Measurements from ENCODE around the gene SVIL. TPM values are rescaled to one million over a fixed set of nuclear protein-coding genes. Genes with fewer than 3 reads are reported as not detected.
A peak's percentile ranks its signal among the peaks of the same experiment; 100 is the strongest.

SVIL gene
- total and polyA plus RNA-seq, 2 of the 13 experiments (the other 11 are each of a cell fraction or from before 2014, with no cell fraction given): 3.9 to 12.1 TPM

DNA sequence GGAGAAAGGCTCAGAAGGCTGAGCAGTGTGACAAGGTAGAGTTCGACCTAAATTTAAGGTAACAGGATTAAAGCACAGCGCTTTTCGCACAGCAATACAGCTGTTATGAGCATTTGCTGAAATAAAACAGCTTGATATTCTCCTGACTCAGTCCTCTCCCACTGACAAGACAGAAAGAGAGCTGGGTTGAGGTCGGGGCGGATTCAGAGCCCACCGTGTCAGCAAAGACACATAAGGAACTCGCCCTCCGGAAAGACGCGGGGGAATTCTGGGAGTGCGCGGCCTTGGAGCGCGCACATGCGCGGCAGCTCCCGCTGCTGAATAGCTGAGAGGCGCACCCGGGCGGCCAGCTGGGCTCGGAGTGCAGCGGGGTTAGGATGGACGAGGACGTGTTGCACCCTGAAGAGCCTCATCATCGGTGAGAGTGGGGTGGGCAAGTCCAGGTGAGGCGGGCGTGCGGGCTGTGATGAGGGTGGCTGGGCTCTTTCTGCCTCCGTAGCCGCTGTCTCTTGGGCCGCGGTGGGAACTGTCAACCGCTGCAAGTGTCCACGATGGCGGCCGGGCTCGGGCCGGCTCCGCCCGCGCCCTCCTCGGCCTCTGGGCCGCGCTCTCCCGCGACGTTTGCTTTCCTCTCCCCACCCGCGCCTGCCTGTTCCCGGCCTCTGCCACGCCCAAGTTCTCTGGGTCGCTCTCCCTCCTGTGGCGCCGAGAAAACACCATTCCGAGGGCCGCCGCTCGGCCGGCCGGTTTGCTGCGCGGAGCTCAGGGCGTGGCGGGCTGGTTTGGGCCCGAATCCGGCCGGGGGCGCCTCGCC lies 225.3 kb downstream of the SVIL start (continued):
- TF ChIP-seq, protein P1, sequence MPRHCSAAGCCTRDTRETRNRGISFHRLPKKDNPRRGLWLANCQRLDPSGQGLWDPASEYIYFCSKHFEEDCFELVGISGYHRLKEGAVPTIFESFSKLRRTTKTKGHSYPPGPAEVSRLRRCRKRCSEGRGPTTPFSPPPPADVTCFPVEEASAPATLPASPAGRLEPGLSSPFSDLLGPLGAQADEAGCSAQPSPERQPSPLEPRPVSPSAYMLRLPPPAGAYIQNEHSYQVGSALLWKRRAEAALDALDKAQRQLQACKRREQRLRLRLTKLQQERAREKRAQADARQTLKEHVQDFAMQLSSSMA (CRISPR knock-in tag; IDR thresholded peaks at IDR 0.05): no peak
- TF ChIP-seq PHB2 (IDR thresholded peaks at IDR 0.05; ENCODE audit: partially characterized antibody) (no peak), IKZF4 (CRISPR knock-in tag; IDR thresholded peaks at IDR 0.05; ENCODE audit: borderline replicate concordance, low read depth, not compliant biosample characterization) (peak; percentile 51), ZNF883 (CRISPR knock-in tag; IDR thresholded peaks at IDR 0.05; ENCODE audit: not compliant biosample characterization) (peak; percentile 38), ZNF777 (CRISPR knock-in tag; IDR thresholded peaks at IDR 0.05) (peak; percentile 58; the same call in 1 of the 2 replicates), ZNF275 (CRISPR knock-in tag; IDR thresholded peaks at IDR 0.05; ENCODE audit: borderline replicate concordance) (peak; percentile 94), PAX8 (CRISPR knock-in tag; IDR thresholded peaks at IDR 0.05; ENCODE audit: borderline replicate concordance) (no peak), ZNF543 (CRISPR knock-in tag; IDR thresholded peaks at IDR 0.05) (peak; percentile 86; the same call in 1 of the 2 replicates), HNF1B (CRISPR knock-in tag; IDR thresholded peaks at IDR 0.05) (peak; percentile 73), GPN1 (CRISPR knock-in tag; IDR thresholded peaks at IDR 0.05; ENCODE audit: borderline replicate concordance) (no peak), ZNF33B (CRISPR knock-in tag; IDR thresholded peaks at IDR 0.05) (no peak), ZNF670 (CRISPR knock-in tag; IDR thresholded peaks at IDR 0.05; ENCODE audit: borderline replicate concordance) (peak; percentile 63; the same call in 1 of the 2 replicates), ZNF224 (CRISPR knock-in tag; IDR thresholded peaks at IDR 0.05) (no peak), BRD4 (CRISPR knock-in tag; IDR thresholded peaks at IDR 0.05) (no peak), ZFP41 (CRISPR knock-in tag; IDR thresholded peaks at IDR 0.05; ENCODE audit: borderline replicate concordance) (peak; percentile 87; the same call in 1 of the 2 replicates), PAWR (CRISPR knock-in tag; IDR thresholded peaks at IDR 0.05; ENCODE audit: borderline replicate concordance) (no peak)
- TF ChIP-seq, protein P2, sequence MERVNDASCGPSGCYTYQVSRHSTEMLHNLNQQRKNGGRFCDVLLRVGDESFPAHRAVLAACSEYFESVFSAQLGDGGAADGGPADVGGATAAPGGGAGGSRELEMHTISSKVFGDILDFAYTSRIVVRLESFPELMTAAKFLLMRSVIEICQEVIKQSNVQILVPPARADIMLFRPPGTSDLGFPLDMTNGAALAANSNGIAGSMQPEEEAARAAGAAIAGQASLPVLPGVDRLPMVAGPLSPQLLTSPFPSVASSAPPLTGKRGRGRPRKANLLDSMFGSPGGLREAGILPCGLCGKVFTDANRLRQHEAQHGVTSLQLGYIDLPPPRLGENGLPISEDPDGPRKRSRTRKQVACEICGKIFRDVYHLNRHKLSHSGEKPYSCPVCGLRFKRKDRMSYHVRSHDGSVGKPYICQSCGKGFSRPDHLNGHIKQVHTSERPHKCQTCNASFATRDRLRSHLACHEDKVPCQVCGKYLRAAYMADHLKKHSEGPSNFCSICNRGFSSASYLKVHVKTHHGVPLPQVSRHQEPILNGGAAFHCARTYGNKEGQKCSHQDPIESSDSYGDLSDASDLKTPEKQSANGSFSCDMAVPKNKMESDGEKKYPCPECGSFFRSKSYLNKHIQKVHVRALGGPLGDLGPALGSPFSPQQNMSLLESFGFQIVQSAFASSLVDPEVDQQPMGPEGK (CRISPR knock-in tag; IDR thresholded peaks at IDR 0.05): peak; percentile 37
- TF ChIP-seq, protein P3, sequence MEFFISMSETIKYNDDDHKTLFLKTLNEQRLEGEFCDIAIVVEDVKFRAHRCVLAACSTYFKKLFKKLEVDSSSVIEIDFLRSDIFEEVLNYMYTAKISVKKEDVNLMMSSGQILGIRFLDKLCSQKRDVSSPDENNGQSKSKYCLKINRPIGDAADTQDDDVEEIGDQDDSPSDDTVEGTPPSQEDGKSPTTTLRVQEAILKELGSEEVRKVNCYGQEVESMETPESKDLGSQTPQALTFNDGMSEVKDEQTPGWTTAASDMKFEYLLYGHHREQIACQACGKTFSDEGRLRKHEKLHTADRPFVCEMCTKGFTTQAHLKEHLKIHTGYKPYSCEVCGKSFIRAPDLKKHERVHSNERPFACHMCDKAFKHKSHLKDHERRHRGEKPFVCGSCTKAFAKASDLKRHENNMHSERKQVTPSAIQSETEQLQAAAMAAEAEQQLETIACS (CRISPR knock-in tag; IDR thresholded peaks at IDR 0.05): peak; percentile 70
- TF ChIP-seq, protein P4, sequence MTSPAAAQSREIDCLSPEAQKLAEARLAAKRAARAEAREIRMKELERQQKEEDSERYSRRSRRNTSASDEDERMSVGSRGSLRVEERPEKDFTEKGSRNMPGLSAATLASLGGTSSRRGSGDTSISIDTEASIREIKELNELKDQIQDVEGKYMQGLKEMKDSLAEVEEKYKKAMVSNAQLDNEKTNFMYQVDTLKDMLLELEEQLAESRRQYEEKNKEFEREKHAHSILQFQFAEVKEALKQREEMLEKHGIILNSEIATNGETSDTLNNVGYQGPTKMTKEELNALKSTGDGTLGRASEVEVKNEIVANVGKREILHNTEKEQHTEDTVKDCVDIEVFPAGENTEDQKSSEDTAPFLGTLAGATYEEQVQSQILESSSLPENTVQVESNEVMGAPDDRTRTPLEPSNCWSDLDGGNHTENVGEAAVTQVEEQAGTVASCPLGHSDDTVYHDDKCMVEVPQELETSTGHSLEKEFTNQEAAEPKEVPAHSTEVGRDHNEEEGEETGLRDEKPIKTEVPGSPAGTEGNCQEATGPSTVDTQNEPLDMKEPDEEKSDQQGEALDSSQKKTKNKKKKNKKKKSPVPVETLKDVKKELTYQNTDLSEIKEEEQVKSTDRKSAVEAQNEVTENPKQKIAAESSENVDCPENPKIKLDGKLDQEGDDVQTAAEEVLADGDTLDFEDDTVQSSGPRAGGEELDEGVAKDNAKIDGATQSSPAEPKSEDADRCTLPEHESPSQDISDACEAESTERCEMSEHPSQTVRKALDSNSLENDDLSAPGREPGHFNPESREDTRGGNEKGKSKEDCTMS (CRISPR knock-in tag; conservative IDR thresholded peaks at IDR 0.05): no peak
